Spleen (tissue), 11 donors: ENCODE measurements around the gene CHPF. TPM values are rescaled to one million over a fixed set of nuclear protein-coding genes. Genes with fewer than 3 reads are reported as not detected.

Experiments
- DNase-seq: peaks from one replicate; pipeline ENCODE4 v3.0.0-alpha.2; 2020
- H3K27ac ChIP-seq, 8 donors: fragments of 200-600 bp; sonication (generic) in 7 of 8; 1 replicate in 4 of 8; 2 replicates in 4 of 8; pipeline versions ENCODE4 v1.5.0 to v1.8.0; 2016 to 2021; ENCODE audit warnings: inconsistent platforms in 4 of 8, mild to moderate bottlenecking in 4 of 8, moderate library complexity in 1 of 8
- H3K27me3 ChIP-seq, 7 donors: fragments of 200-600 bp; sonication (generic) in 6 of 7; replicated peaks in 1 of 7; 1 replicate in 4 of 7; 2 replicates in 3 of 7; pipeline versions ENCODE4 v1.5.0 to v1.8.0; 2016 to 2021; ENCODE audit warnings: inconsistent platforms in 3 of 7, mild to moderate bottlenecking in 1 of 7
- H3K36me3 ChIP-seq, 6 donors: fragments of 200-600 bp; sonication (generic) in 5 of 6; 1 replicate in 4 of 6; 2 replicates in 2 of 6; pipeline versions ENCODE4 v1.5.0 to v1.8.0; 2016 to 2021; ENCODE audit warnings: inconsistent platforms in 2 of 6
- H3K4me1 ChIP-seq, 6 donors: fragments of 200-600 bp; sonication (generic) in 5 of 6; 1 replicate in 3 of 6; 2 replicates in 3 of 6; pipeline versions ENCODE4 v1.5.0 to v1.8.0; 2016 to 2021; ENCODE audit warnings: inconsistent platforms in 3 of 6
- H3K4me3 ChIP-seq, 8 donors: fragments of 200-600 bp; sonication (generic) in 7 of 8; 1 replicate in 4 of 8; 2 replicates in 4 of 8; pipeline versions ENCODE4 v1.5.0 to v1.8.0; 2016 to 2021; ENCODE audit warnings: inconsistent platforms in 4 of 8, mild to moderate bottlenecking in 4 of 8, moderate library complexity in 2 of 8
- H3K9me3 ChIP-seq, 8 donors: fragments of 200-600 bp; sonication (generic) in 7 of 8; 1 replicate in 4 of 8; 2 replicates in 4 of 8; pipeline versions ENCODE4 v1.5.0 to v1.8.0; 2016 to 2021; ENCODE audit warnings: inconsistent platforms in 4 of 8
- CTCF ChIP-seq, 11 experiments: fragments of 200-600 bp in 7 of 11; fragments of 450-650 bp in 4 of 11; sonication (generic) in 4 of 11; IDR thresholded peaks in 8 of 11; conservative IDR thresholded peaks in 3 of 11; 1 replicate in 7 of 11; 2 replicates in 4 of 11; pipeline versions ENCODE4 v1.4.0 to v1.8.0; 2016 to 2021; ENCODE audit warnings: antibody characterized with exemption in 11 of 11, inconsistent platforms in 4 of 11, mild to moderate bottlenecking in 1 of 11
- POLR2A ChIP-seq, 3 donors: fragments of 450-650 bp; IDR thresholded peaks; one replicate each; pipeline ENCODE4 v1.5.1; 2017; ENCODE audit warnings: antibody characterized with exemption in 3 of 3, mild to moderate bottlenecking in 1 of 3
- POLR2AphosphoS5 ChIP-seq, 3 donors: sonication (generic); formaldehyde crosslinking; IDR thresholded peaks; one replicate each; pipeline ENCODE4 v1.5.1; 2017; ENCODE audit warnings: antibody characterized with exemption in 3 of 3
- WGBS, 5 donors: extraction: QIAGEN DNeasy Blood & Tissue Kit in 3 of 5; methylation state at CpG; one replicate each; pipeline versions ENCODE4 v1.1.5 to v1.1.7; 2013 to 2018; 5-methylcytosine and 5-hydroxymethylcytosine counted together
- intact Hi-C: fragments of 100-400 bp; cut with DNase I; formaldehyde crosslinking; loops from one replicate; pipeline ENCODE4 v1.15.0; 2023; ENCODE audit warnings: low total_unique reads
- polyA plus RNA-seq, 3 donors: library from polyadenylated mRNA; stranded (reverse); fragments of 200-250 nt; gene quantifications; one replicate each; pipeline ENCODE4 v1.2.1, GENCODE V29; 2013
- total RNA-seq, 7 donors: library from RNA; depleted of rRNA in 3 of 7; stranded (reverse); fragments of >200 nt in 3 of 7; fragmentation: NEBNext Ultra II Directional in 4 of 7; extraction: Animal tissue kit (Norgen Biotek cat#: 25700) in 4 of 7; gene quantifications; one replicate each; pipeline versions ENCODE4 v1.1.0 to v1.2.1, GENCODE V29; 2016 to 2021
- donor health status: healthy with polysubstance abuse.
- donor health status: DM: no; HTN: no; CAD: no; lungs with moderate emphysema.
- donor health status: DM: no; HTN: no; CAD: no.
- donor health status: Bipolar disorder and iron deficiency.
- donor health status: healthy.
- donor health status: DM: no; HTN: no; CAD: no.
- donor health status: DM: yes; HTN: yes; CAD: no.

The CHPF gene
- total and polyA plus RNA-seq, 10 donors = 2.8 to 26.2 (median 13.2) TPM

- 26 to 39% (median 29%) methylated on average over 5 to 14 of the region's 14 CpGs for WGBS, 5 donors
Observed at GRCh38 chr2:219495531-219496122, 48.0 kb downstream of the CHPF start.

GRCh38 chr2:219494952-219495530 is 48.6 kb downstream of the CHPF start:
- DNase-seq = no peak
- H3K27ac ChIP-seq = no peak overlapping the region
- WGBS, 5 donors = 27 to 35% (median 30%) methylated on average over 7 to 10 of the region's 10 CpGs
- H3K9me3 ChIP-seq = no peaks in the 10 kb centered on the region
- H3K4me3 ChIP-seq = no peak overlapping the region
- peaks cover 19 to 44% (median 29%) of the 10 kb centered on the region in 6 donors for H3K4me1 ChIP-seq
- H3K27me3 ChIP-seq = peaks cover 8 to 82% (median 64%) of the 10 kb centered on the region in 7 donors
- no peaks in the 10 kb centered on the region for H3K36me3 ChIP-seq
- TF ChIP-seq POLR2A (IDR thresholded peaks at IDR 0.05) (no peak), CTCF (IDR thresholded peaks at IDR 0.05 in 8 of 11, conservative IDR thresholded peaks at IDR 0.05 in 3 of 11) (no peak), POLR2AphosphoS5 (IDR thresholded peaks at IDR 0.05) (no peak)
- intact Hi-C loops = no loop called here

More at GRCh38 chr2:219495531-219496122, 48.0 kb downstream of the CHPF start:
- H3K4me3 ChIP-seq = no peak overlapping the region
- H3K9me3 ChIP-seq = no peaks in the 10 kb centered on the region
- peak in 9 of 11 experiments; percentile 28 to 67 (median 53) for TF ChIP-seq CTCF (IDR thresholded peaks at IDR 0.05 in 8 of 11, conservative IDR thresholded peaks at IDR 0.05 in 3 of 11)
- TF ChIP-seq POLR2A (IDR thresholded peaks at IDR 0.05) = no peak
- TF ChIP-seq POLR2AphosphoS5 (IDR thresholded peaks at IDR 0.05) = no peak
- H3K36me3 ChIP-seq = no peaks in the 10 kb centered on the region
- H3K4me1 ChIP-seq = peaks cover 19 to 49% (median 32%) of the 10 kb centered on the region in 6 donors
- no peak for DNase-seq
- no peak overlapping the region for H3K27ac ChIP-seq
- intact Hi-C loops = no loop called here
- peaks cover 8 to 76% (median 64%) of the 10 kb centered on the region in 7 donors for H3K27me3 ChIP-seq

GRCh38 chr2:219493086-219493485 is 50.5 kb downstream of the CHPF start:
- 83 to 94% (median 91%) methylated on average over 5 of the region's 5 CpGs for WGBS, 5 donors
- no peak for TF ChIP-seq POLR2A (IDR thresholded peaks at IDR 0.05)
- TF ChIP-seq POLR2AphosphoS5 (IDR thresholded peaks at IDR 0.05) = no peak
- TF ChIP-seq CTCF (IDR thresholded peaks at IDR 0.05 in 8 of 11, conservative IDR thresholded peaks at IDR 0.05 in 3 of 11) = no peak
- DNase-seq = no peak
- Histone ChIP-seq H3K27me3 (peaks cover 8 to 100% (median 69%) of the 10 kb centered on the region in 7 donors), H3K27ac (no peak overlapping the region), H3K4me3 (no peak overlapping the region), H3K4me1 (peaks cover 16 to 28% (median 17%) of the 10 kb centered on the region in 6 donors), H3K9me3 (no peaks in the 10 kb centered on the region), H3K36me3 (no peaks in the 10 kb centered on the region)
- intact Hi-C loops = no loop called here

GRCh38 chr2:219492575-219492974 is 51.0 kb downstream of the CHPF start:
- Histone ChIP-seq H3K36me3 (no peaks in the 10 kb centered on the region), H3K4me1 (peaks cover 11 to 23% (median 14%) of the 10 kb centered on the region in 6 donors), H3K27me3 (peaks cover 8 to 100% (median 65%) of the 10 kb centered on the region in 7 donors), H3K27ac (no peak overlapping the region), H3K9me3 (no peaks in the 10 kb centered on the region), H3K4me3 (no peak overlapping the region)
- no peak for DNase-seq
- WGBS, 5 donors = 53 to 71% (median 63%) methylated on average over 3 to 20 of the region's 20 CpGs
- intact Hi-C loops = no loop called here
- TF ChIP-seq POLR2A (IDR thresholded peaks at IDR 0.05) (no peak), CTCF (IDR thresholded peaks at IDR 0.05 in 8 of 11, conservative IDR thresholded peaks at IDR 0.05 in 3 of 11) (no peak), POLR2AphosphoS5 (IDR thresholded peaks at IDR 0.05) (no peak)
